GM23338 (cell line): ENCODE results near the gene PPP6R1. TPM values are rescaled to one million over a fixed set of nuclear protein-coding genes. Genes with fewer than 3 reads are reported as not detected.

Experiments used
- ATAC-seq: fragments of 200-7000 bp; cut with Tn5 transposase; 3 replicates; pipeline ENCODE4 v1.9.1; 2020
- DNase-seq: peaks from one replicate; pipeline ENCODE4 v3.0.0-alpha.2; 2015; ENCODE audit warnings: low spot score
- H2AFZ ChIP-seq: fragments of 200-600 bp; sonication (generic); 2 replicates; pipeline ENCODE4 v1.8.0; 2016; ENCODE audit warnings: antibody characterized with exemption, mild to moderate bottlenecking, moderate library complexity
- H3F3A ChIP-seq: fragments of 200-600 bp; sonication (generic); replicated peaks from 2 replicates; pipeline ENCODE4 v1.8.0; 2017; ENCODE audit warnings: antibody characterized with exemption, mixed run types, low read depth
- H3K27ac ChIP-seq: fragments of 200-600 bp; sonication (generic); 2 replicates; pipeline ENCODE4 v1.6.1; 2016; ENCODE audit warnings: low read depth
- H3K27me3 ChIP-seq: fragments of 200-600 bp; sonication (generic); 2 replicates; pipeline ENCODE4 v1.8.0; 2016; ENCODE audit warnings: mild to moderate bottlenecking, mixed run types, moderate library complexity; ENCODE audit not compliant: insufficient read depth
- H3K36me3 ChIP-seq: fragments of 200-600 bp; sonication (generic); 2 replicates; pipeline ENCODE4 v1.8.0; 2016; ENCODE audit warnings: mild to moderate bottlenecking; ENCODE audit not compliant: insufficient read depth
- H3K4me1 ChIP-seq: fragments of 200-600 bp; sonication (generic); 2 replicates; pipeline ENCODE4 v1.8.0; 2016; ENCODE audit warnings: mild to moderate bottlenecking, moderate library complexity; ENCODE audit not compliant: insufficient read depth
- H3K4me2 ChIP-seq: fragments of 200-600 bp; sonication (generic); 2 replicates; pipeline ENCODE4 v1.7.1; 2017; ENCODE audit warnings: mixed run types
- H3K4me3 ChIP-seq: fragments of 200-600 bp; sonication (generic); 2 replicates; pipeline ENCODE4 v1.6.1; 2016; ENCODE audit warnings: mixed run types
- H3K79me2 ChIP-seq: fragments of 200-600 bp; sonication (generic); replicated peaks from 2 replicates; pipeline ENCODE4 v1.8.0; 2017; ENCODE audit warnings: mild to moderate bottlenecking; ENCODE audit not compliant: insufficient read depth
- H3K9me2 ChIP-seq: fragments of 200-600 bp; sonication (generic); 2 replicates; pipeline ENCODE4 v1.8.0; 2017; ENCODE audit not compliant: insufficient read depth
- H4K20me1 ChIP-seq: fragments of 200-600 bp; sonication (generic); replicated peaks from 2 replicates; pipeline ENCODE4 v1.8.0; 2017; ENCODE audit warnings: mild to moderate bottlenecking; ENCODE audit not compliant: insufficient read depth
- H3K27ac Mint-ChIP-seq: 2 replicates; pipeline ENCODE4 v1.8.0; 2020; ENCODE audit warnings: inconsistent platforms, mild to moderate bottlenecking, moderate library complexity, mixed read lengths
- H3K27me3 Mint-ChIP-seq: 3 replicates; pipeline ENCODE4 v1.8.0; 2022; ENCODE audit warnings: low read depth, mild to moderate bottlenecking, moderate library complexity, mixed read lengths, inconsistent platforms; ENCODE audit not compliant: insufficient read depth, poor library complexity
- H3K36me3 Mint-ChIP-seq: 3 replicates; pipeline ENCODE4 v1.8.0; 2021; ENCODE audit warnings: low read depth, mild to moderate bottlenecking, inconsistent platforms, moderate library complexity, mixed read lengths
- H3K4me1 Mint-ChIP-seq: 3 replicates; pipeline ENCODE4 v1.8.0; 2020; ENCODE audit warnings: mild to moderate bottlenecking, inconsistent platforms, mixed read lengths
- H3K4me3 Mint-ChIP-seq: 3 replicates; pipeline ENCODE4 v1.8.0; 2021; ENCODE audit warnings: moderate library complexity, mild to moderate bottlenecking, inconsistent platforms, mixed read lengths
- H3K9me3 Mint-ChIP-seq: 3 replicates; pipeline ENCODE4 v1.8.0; 2020; ENCODE audit warnings: moderate library complexity, mild to moderate bottlenecking, inconsistent platforms, mixed read lengths
- CREB1 ChIP-seq: fragments of 250-450 bp; sonication (Bioruptor Pico); IDR thresholded peaks from 2 replicates; pipeline ENCODE4 v1.5.0; 2020; ENCODE audit warnings: low read depth, mild to moderate bottlenecking, moderate library complexity
- EZH2 ChIP-seq: fragments of 200-600 bp; sonication (generic); IDR thresholded peaks from one replicate; pipeline ENCODE4 v1.8.0; 2017; ENCODE audit warnings: antibody characterized with exemption, mild to moderate bottlenecking, low read depth; ENCODE audit not compliant: unreplicated experiment
- JUNB ChIP-seq: IDR thresholded peaks from one replicate; pipeline ENCODE4 v1.6.1; 2016; ENCODE audit warnings: antibody characterized with exemption; ENCODE audit not compliant: unreplicated experiment
- NANOG ChIP-seq: IDR thresholded peaks from 2 replicates; pipeline ENCODE4 v1.6.1; 2016; ENCODE audit warnings: antibody characterized with exemption, borderline replicate concordance
- STAT1 ChIP-seq: IDR thresholded peaks from one replicate; pipeline ENCODE4 v1.6.1; 2016; ENCODE audit warnings: antibody characterized with exemption; ENCODE audit not compliant: unreplicated experiment
- ZNF114 ChIP-seq: fragments of 250-450 bp; sonication (Bioruptor Pico); IDR thresholded peaks from 2 replicates; pipeline ENCODE4 v1.5.0; 2020; ENCODE audit warnings: mild to moderate bottlenecking, moderate library complexity
- ZNF331 ChIP-seq: fragments of 250-450 bp; sonication (Bioruptor Pico); IDR thresholded peaks from 2 replicates; pipeline ENCODE4 v1.5.0; 2020; ENCODE audit warnings: low read depth, mild to moderate bottlenecking, moderate library complexity
- polyA plus RNA-seq: library from polyadenylated mRNA; unstranded; fragments of >200 nt; fragmentation: Nextera tagmentation; extraction: Ambion mirVana; gene quantifications from 2 replicates; pipeline ENCODE4 v1.2.1, GENCODE V29; 2016
- total RNA-seq: library from RNA; depleted of rRNA; stranded (reverse); fragments of >200 nt; shearing (Covaris generic); gene quantifications from 2 replicates; pipeline ENCODE4 v1.2.3, GENCODE V29; 2014
- TF ChIP-seq, protein P1 (sequence below): IDR thresholded peaks from 2 replicates; pipeline ENCODE4 v1.6.1; 2016; ENCODE audit warnings: antibody characterized with exemption
- TF ChIP-seq, protein P2 (sequence below), 2 experiments: fragments of 200-600 bp in 1 of 2; sonication (generic) in 1 of 2; conservative IDR thresholded peaks; 2 replicates each; pipeline versions ENCODE4 v1.5.1 to v1.6.1; 2016 to 2017; ENCODE audit warnings: antibody characterized with exemption in 2 of 2, low read depth in 2 of 2, mild to moderate bottlenecking in 2 of 2, moderate library complexity in 1 of 2

The PPP6R1 gene
- total and polyA plus RNA-seq, 2 experiments from 2014 or later, result 22.2 to 70.8 TPM

DNA sequence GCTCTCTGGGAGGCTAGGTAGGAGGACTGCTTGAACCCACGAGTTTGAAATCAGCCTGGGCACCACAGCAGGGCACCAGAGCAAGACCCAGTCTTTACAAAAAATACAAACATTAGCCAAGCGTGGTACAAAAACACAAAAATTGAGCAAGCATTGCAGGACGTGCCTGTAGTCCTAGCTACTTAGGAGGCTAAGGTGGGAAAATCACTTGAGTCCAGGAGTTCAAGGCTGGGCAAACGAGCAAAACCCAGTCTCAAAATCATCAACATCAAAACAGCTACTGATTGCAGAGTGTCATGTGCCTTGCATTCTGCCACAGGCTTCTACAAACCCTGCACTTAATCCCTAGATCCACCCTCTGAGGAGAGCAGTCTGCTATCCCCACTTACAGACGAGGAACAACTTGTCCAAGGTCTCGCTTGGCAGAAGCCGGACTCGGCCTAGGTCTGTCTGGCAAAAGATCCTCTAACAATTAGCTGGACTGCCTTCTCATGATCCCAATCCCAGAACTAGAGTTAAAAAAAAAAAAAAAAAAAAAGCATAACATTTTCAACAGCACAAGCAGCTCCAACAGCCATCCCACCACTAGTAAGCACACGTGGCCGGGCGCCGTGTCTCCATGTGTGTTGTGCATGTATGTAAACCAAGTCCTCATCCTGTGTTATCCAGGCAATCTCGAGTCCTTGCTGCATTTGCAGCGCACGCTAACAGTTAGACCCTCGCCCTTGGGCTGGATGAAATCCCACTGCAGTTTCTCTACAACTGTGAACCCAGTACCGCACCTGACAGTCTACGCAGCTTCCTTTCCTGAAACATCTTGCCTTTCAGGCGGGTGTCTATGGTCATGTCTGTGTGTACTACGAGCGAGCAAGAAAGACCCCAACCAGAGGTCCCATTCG, 2.0 kb downstream of the PPP6R1 start:
- no peaks in the 10 kb centered on the region; the same call in 2 of the 3 replicates for H3K36me3 Mint-ChIP-seq
- H3K4me3 Mint-ChIP-seq, result peak overlapping the region; percentile 98
- H3K27me3 Mint-ChIP-seq, result peaks cover 19% of the 10 kb centered on the region
- Histone ChIP-seq H3F3A (peaks cover 21% of the 10 kb centered on the region), H3K27ac (no peak overlapping the region; the same call in 1 of the 2 replicates), H3K4me2 (peak overlapping the region; percentile 98), H3K4me1 (peaks cover 30% of the 10 kb centered on the region), H3K9me2 (no peaks in the 10 kb centered on the region), H3K36me3 (no peaks in the 10 kb centered on the region), H3K79me2 (peaks cover 64% of the 10 kb centered on the region), H3K4me3 (peak overlapping the region; percentile 90), H2AFZ (no peak overlapping the region), H3K27me3 (no peaks in the 10 kb centered on the region), H4K20me1 (peaks cover 51% of the 10 kb centered on the region)
- peaks cover 56% of the 10 kb centered on the region for H3K4me1 Mint-ChIP-seq
- DNase-seq (no peak), ATAC-seq (no peak)
- no peak overlapping the region for H3K27ac Mint-ChIP-seq
- H3K9me3 Mint-ChIP-seq, result no peaks in the 10 kb centered on the region
- TF ChIP-seq, protein P1, sequence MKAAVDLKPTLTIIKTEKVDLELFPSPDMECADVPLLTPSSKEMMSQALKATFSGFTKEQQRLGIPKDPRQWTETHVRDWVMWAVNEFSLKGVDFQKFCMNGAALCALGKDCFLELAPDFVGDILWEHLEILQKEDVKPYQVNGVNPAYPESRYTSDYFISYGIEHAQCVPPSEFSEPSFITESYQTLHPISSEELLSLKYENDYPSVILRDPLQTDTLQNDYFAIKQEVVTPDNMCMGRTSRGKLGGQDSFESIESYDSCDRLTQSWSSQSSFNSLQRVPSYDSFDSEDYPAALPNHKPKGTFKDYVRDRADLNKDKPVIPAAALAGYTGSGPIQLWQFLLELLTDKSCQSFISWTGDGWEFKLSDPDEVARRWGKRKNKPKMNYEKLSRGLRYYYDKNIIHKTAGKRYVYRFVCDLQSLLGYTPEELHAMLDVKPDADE, result no peak
- TF ChIP-seq ZNF114 (CRISPR knock-in tag) (no peak), CREB1 (CRISPR knock-in tag) (no peak), EZH2 (no peak), ZNF331 (no peak), NANOG (no peak), STAT1 (no peak)
- TF ChIP-seq, protein P2, sequence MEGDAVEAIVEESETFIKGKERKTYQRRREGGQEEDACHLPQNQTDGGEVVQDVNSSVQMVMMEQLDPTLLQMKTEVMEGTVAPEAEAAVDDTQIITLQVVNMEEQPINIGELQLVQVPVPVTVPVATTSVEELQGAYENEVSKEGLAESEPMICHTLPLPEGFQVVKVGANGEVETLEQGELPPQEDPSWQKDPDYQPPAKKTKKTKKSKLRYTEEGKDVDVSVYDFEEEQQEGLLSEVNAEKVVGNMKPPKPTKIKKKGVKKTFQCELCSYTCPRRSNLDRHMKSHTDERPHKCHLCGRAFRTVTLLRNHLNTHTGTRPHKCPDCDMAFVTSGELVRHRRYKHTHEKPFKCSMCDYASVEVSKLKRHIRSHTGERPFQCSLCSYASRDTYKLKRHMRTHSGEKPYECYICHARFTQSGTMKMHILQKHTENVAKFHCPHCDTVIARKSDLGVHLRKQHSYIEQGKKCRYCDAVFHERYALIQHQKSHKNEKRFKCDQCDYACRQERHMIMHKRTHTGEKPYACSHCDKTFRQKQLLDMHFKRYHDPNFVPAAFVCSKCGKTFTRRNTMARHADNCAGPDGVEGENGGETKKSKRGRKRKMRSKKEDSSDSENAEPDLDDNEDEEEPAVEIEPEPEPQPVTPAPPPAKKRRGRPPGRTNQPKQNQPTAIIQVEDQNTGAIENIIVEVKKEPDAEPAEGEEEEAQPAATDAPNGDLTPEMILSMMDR (conservative IDR thresholded peaks at IDR 0.05; ENCODE audit: low read depth in 2 of 2), result no peak

DNA sequence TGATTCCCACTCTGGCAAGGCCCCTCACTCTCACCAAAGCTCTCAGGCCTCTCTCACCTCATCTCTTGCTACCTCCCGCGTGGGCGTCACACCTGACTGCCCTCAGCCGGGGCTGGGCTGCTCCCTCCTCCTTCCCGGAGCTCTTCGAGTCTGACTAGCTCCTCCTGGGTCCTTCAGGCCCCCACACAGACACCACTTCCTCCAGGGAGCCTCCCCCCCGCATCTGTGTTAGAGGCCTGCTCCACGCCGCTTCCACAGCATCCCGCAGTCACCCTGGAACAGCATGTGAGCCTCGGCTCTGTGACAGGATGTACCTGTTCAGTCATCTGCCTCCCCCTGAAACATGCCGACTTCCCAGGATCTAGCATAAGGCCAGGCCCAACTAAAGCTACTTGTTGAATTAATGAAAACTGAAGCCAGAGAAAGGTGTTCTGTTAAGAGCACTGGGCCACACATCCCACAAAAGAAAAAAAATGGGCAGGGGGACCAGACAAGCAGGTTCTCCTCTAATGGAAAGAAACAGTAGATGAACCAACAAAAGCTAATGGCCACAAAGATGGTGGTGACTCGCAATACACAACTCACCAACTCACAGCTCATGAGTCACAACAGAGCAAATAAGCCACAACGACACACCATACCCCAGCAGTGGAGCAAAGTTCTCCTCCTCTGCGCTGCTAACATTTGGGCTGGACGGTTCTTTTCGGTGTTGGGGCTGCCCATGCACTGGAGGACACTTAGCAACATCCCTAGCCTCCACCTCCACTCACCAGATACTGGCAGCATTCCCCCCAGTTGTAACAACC, 3.0 kb downstream of the PPP6R1 start:
- DNase-seq, result no peak
- no peaks in the 10 kb centered on the region for H3K9me3 Mint-ChIP-seq
- peak overlapping the region; percentile 98 for H3K4me3 Mint-ChIP-seq
- Histone ChIP-seq H3K9me2 (no peaks in the 10 kb centered on the region), H3K27me3 (no peaks in the 10 kb centered on the region), H2AFZ (no peak overlapping the region), H3K79me2 (peaks cover 74% of the 10 kb centered on the region), H3K4me3 (0 out of 2 replicates have a peak overlapping the region, but pooled peaks have one; percentile 26), H4K20me1 (peaks cover 51% of the 10 kb centered on the region), H3K27ac (no peak overlapping the region), H3K4me1 (peaks cover 30% of the 10 kb centered on the region), H3K4me2 (0 out of 2 replicates have a peak overlapping the region, but pooled peaks have one; percentile 38), H3F3A (peaks cover 17% of the 10 kb centered on the region), H3K36me3 (no peaks in the 10 kb centered on the region)
- TF ChIP-seq JUNB, result no peak
- peaks cover 56% of the 10 kb centered on the region for H3K4me1 Mint-ChIP-seq
- no peak for ATAC-seq
- peak overlapping the region; percentile 79; the same call in 1 of the 2 replicates for H3K27ac Mint-ChIP-seq
- peaks cover 20% of the 10 kb centered on the region for H3K27me3 Mint-ChIP-seq
- H3K36me3 Mint-ChIP-seq, result no peaks in the 10 kb centered on the region; the same call in 2 of the 3 replicates
